Measurements from ENCODE around the gene CADM2.

Gene CADM2

GRCh38 chr3:85539232-85539631 lies 580.4 kb downstream of the CADM2 start:
- no peak overlapping the region for H3K27ac ChIP-seq (ENCODE audit: low read depth, low read length, poor library complexity, severe bottlenecking)
- no peaks in the 10 kb centered on the region for H3K36me3 ChIP-seq (ENCODE audit: insufficient read depth, low read length)
- H3K4me1 ChIP-seq (ENCODE audit: insufficient read depth, low read length, severe bottlenecking): no peaks in the 10 kb centered on the region
- H3K27me3 ChIP-seq (ENCODE audit: insufficient read depth, low read length): no peaks in the 10 kb centered on the region
- H3K79me2 ChIP-seq (ENCODE audit: insufficient read depth, low read length): no peaks in the 10 kb centered on the region
- H2AFZ ChIP-seq (ENCODE audit: low read length): no peak overlapping the region
- H3K4me3 ChIP-seq (ENCODE audit: low read depth, low read length, poor library complexity, severe bottlenecking): no peak overlapping the region
- H4K20me1 ChIP-seq (ENCODE audit: insufficient read depth, low read length): no peaks in the 10 kb centered on the region
- TF ChIP-seq EZH2 (IDR thresholded peaks at IDR 0.05; ENCODE audit: borderline replicate concordance, low read length) (no peak), CTCF (IDR thresholded peaks at IDR 0.05; ENCODE audit: low read length) (no peak)
- H3K4me2 ChIP-seq (ENCODE audit: low read length): no peak overlapping the region
- H3F3A ChIP-seq (ENCODE audit: insufficient read depth, low read length): no peaks in the 10 kb centered on the region
- no peaks in the 10 kb centered on the region for H3K9me2 ChIP-seq (ENCODE audit: low read depth, low read length)
- no peak overlapping the region for H3K9ac ChIP-seq (ENCODE audit: low read length)
- no peaks in the 10 kb centered on the region for H3K9me3 ChIP-seq (ENCODE audit: low read length)

- H3K4me2 ChIP-seq (ENCODE audit: low read length): no peak overlapping the region
- H3K27me3 ChIP-seq (ENCODE audit: insufficient read depth, low read length): no peaks in the 10 kb centered on the region
- no peaks in the 10 kb centered on the region for H4K20me1 ChIP-seq (ENCODE audit: insufficient read depth, low read length)
- no peaks in the 10 kb centered on the region for H3K36me3 ChIP-seq (ENCODE audit: insufficient read depth, low read length)
- H3K4me1 ChIP-seq (ENCODE audit: insufficient read depth, low read length, severe bottlenecking): no peaks in the 10 kb centered on the region
- no peak overlapping the region for H3K4me3 ChIP-seq (ENCODE audit: low read depth, low read length, poor library complexity, severe bottlenecking)
- no peaks in the 10 kb centered on the region for H3K9me2 ChIP-seq (ENCODE audit: low read depth, low read length)
- H3K79me2 ChIP-seq (ENCODE audit: insufficient read depth, low read length): no peaks in the 10 kb centered on the region; the same call in 1 of the 2 replicates
- TF ChIP-seq EZH2 (IDR thresholded peaks at IDR 0.05; ENCODE audit: borderline replicate concordance, low read length): no peak
- no peak for TF ChIP-seq CTCF (IDR thresholded peaks at IDR 0.05; ENCODE audit: low read length)
- no peak overlapping the region for H2AFZ ChIP-seq (ENCODE audit: low read length)
- no peak overlapping the region for H3K27ac ChIP-seq (ENCODE audit: low read depth, low read length, poor library complexity, severe bottlenecking)
- no peak overlapping the region for H3K9ac ChIP-seq (ENCODE audit: low read length)
- no peaks in the 10 kb centered on the region for H3F3A ChIP-seq (ENCODE audit: insufficient read depth, low read length)
- no peaks in the 10 kb centered on the region for H3K9me3 ChIP-seq (ENCODE audit: low read length)
Measured at GRCh38 chr3:85554153-85554552, 595.4 kb downstream of the CADM2 start.

- Histone ChIP-seq H3K27me3 (ENCODE audit: insufficient read depth, low read length) (no peaks in the 10 kb centered on the region), H3F3A (ENCODE audit: insufficient read depth, low read length) (no peaks in the 10 kb centered on the region), H3K9me3 (ENCODE audit: low read length) (no peaks in the 10 kb centered on the region), H3K4me2 (ENCODE audit: low read length) (no peak overlapping the region), H2AFZ (ENCODE audit: low read length) (no peak overlapping the region), H3K4me1 (ENCODE audit: insufficient read depth, low read length, severe bottlenecking) (no peaks in the 10 kb centered on the region), H4K20me1 (ENCODE audit: insufficient read depth, low read length) (no peaks in the 10 kb centered on the region), H3K9ac (ENCODE audit: low read length) (no peak overlapping the region), H3K4me3 (ENCODE audit: low read depth, low read length, poor library complexity, severe bottlenecking) (no peak overlapping the region), H3K36me3 (ENCODE audit: insufficient read depth, low read length) (no peaks in the 10 kb centered on the region), H3K27ac (ENCODE audit: low read depth, low read length, poor library complexity, severe bottlenecking) (no peak overlapping the region), H3K9me2 (ENCODE audit: low read depth, low read length) (no peaks in the 10 kb centered on the region), H3K79me2 (ENCODE audit: insufficient read depth, low read length) (no peaks in the 10 kb centered on the region; the same call in 1 of the 2 replicates)
- TF ChIP-seq EZH2 (IDR thresholded peaks at IDR 0.05; ENCODE audit: borderline replicate concordance, low read length): no peak
- TF ChIP-seq CTCF (IDR thresholded peaks at IDR 0.05; ENCODE audit: low read length): no peak
Measured at GRCh38 chr3:85560088-85560785, 601.4 kb downstream of the CADM2 start.
